NCI-H1092 (cell line): ENCODE data around the gene RFX3.

Experiments
- DNase-seq: peaks from one replicate; lab custom pipeline; 2025; lab: John Stamatoyannopoulos, UW

The RFX3 gene

GRCh38 chr9:3525836-3526164 is at the start of gene RFX3:
TSS of gene RFX3 (minus strand) at chr9:3526001. CDS start at chr9:3395588, 130,413 bp downstream.
- DNase-seq: peak; percentile 95

GRCh38 chr9:3571500-3571899 is 45.7 kb upstream of the RFX3 start:
- no peak for DNase-seq

- DNase-seq: no peak
Observed at GRCh38 chr9:3569529-3569928, 43.7 kb upstream of the RFX3 start.

GRCh38 chr9:3567988-3568387 is 42.2 kb upstream of the RFX3 start:
- DNase-seq: no peak

- no peak for DNase-seq
Observed at GRCh38 chr9:3553076-3553765, 27.4 kb upstream of the RFX3 start.

- no peak for DNase-seq
Observed at GRCh38 chr9:3549225-3549624, 23.4 kb upstream of the RFX3 start.

- DNase-seq: no peak
Observed at GRCh38 chr9:3548648-3549047, 22.8 kb upstream of the RFX3 start.

GRCh38 chr9:3541206-3541605 is 15.4 kb upstream of the RFX3 start:
- no peak for DNase-seq

GRCh38 chr9:3534614-3535404 is 9.0 kb upstream of the RFX3 start:
- DNase-seq: no peak

GRCh38 chr9:3532158-3532557 is 6.4 kb upstream of the RFX3 start:
- no peak for DNase-seq

GRCh38 chr9:3528451-3528850 is 2.6 kb upstream of the RFX3 start:
- no peak for DNase-seq

- no peak for DNase-seq
Observed at GRCh38 chr9:3526997-3527940, 1.5 kb upstream of the RFX3 start.

- DNase-seq: peak; percentile 91
Observed at GRCh38 chr9:3526165-3526996, 580 bp upstream of the RFX3 start.

- DNase-seq: peak; percentile 51
Observed at GRCh38 chr9:3525096-3525835, 535 bp downstream of the RFX3 start.

- no peak for DNase-seq
Observed at GRCh38 chr9:3521966-3522365, 3.8 kb downstream of the RFX3 start.

GRCh38 chr9:3520564-3520963 is 5.2 kb downstream of the RFX3 start:
- DNase-seq: no peak

- no peak for DNase-seq
Observed at GRCh38 chr9:3517377-3518048, 8.3 kb downstream of the RFX3 start.

GRCh38 chr9:3516667-3517330 is 9.0 kb downstream of the RFX3 start:
- DNase-seq: no peak

GRCh38 chr9:3515405-3515804 is 10.4 kb downstream of the RFX3 start:
- no peak for DNase-seq

GRCh38 chr9:3514786-3515185 is 11.0 kb downstream of the RFX3 start:
- no peak for DNase-seq
